Peyer's patch (tissue), 4 donors: ENCODE results near the gene METAP1D. TPM values are rescaled to one million over a fixed set of nuclear protein-coding genes. Genes with fewer than 3 reads are reported as not detected.
"Not testable (repeated sequence)": the region's sequence is repeated elsewhere in the genome, so short reads cannot be mapped to it uniquely, and the experiment has no call there.

Source experiments
- DNase-seq, 3 donors: peaks; one replicate each; pipeline ENCODE4 v3.0.0-alpha.2; 2017 to 2019
- H3K27ac ChIP-seq, 4 donors: fragments of 200-600 bp; sonication (generic); one replicate each; pipeline ENCODE4 v1.5.1; 2016 to 2019
- H3K27me3 ChIP-seq, 2 donors: fragments of 200-600 bp; sonication (generic); one replicate each; pipeline ENCODE4 v1.5.1; 2019
- H3K36me3 ChIP-seq, 3 donors: fragments of 200-600 bp; sonication (generic); one replicate each; pipeline ENCODE4 v1.5.1; 2016 to 2019
- H3K4me1 ChIP-seq, 4 donors: fragments of 200-600 bp; sonication (generic); one replicate each; pipeline ENCODE4 v1.5.1; 2016 to 2019
- H3K4me3 ChIP-seq, 4 donors: fragments of 200-600 bp; sonication (generic); 1 replicate in 3 of 4; 2 replicates in 1 of 4; pipeline ENCODE4 v1.5.1; 2016 to 2019; ENCODE audit warnings: mild to moderate bottlenecking in 1 of 4
- H3K9me3 ChIP-seq, 4 donors: fragments of 200-600 bp; sonication (generic); one replicate each; pipeline ENCODE4 v1.5.1; 2016 to 2019; ENCODE audit warnings: mild to moderate bottlenecking in 1 of 4
- CTCF ChIP-seq, 6 experiments: fragments of 450-650 bp in 4 of 6; fragments of 200-600 bp in 2 of 6; sonication (generic) in 1 of 6; IDR thresholded peaks; one replicate each; pipeline ENCODE4 v1.5.1; 2017 to 2019; ENCODE audit warnings: antibody characterized with exemption in 6 of 6, mild to moderate bottlenecking in 3 of 6, moderate library complexity in 1 of 6
- POLR2A ChIP-seq, 2 donors: fragments of 450-650 bp; IDR thresholded peaks; one replicate each; pipeline ENCODE4 v1.5.1; 2017; ENCODE audit warnings: antibody characterized with exemption in 2 of 2, mild to moderate bottlenecking in 2 of 2, moderate library complexity in 2 of 2
- total RNA-seq, 4 donors: library from RNA; depleted of rRNA; stranded (reverse); fragments of >200 nt; gene quantifications; one replicate each; pipeline ENCODE4 v1.1.0, GENCODE V29; 2016

METAP1D gene
- total RNA-seq, 4 donors from 2014 or later: 3.3 to 33.0 (median 6.5) TPM

DNA sequence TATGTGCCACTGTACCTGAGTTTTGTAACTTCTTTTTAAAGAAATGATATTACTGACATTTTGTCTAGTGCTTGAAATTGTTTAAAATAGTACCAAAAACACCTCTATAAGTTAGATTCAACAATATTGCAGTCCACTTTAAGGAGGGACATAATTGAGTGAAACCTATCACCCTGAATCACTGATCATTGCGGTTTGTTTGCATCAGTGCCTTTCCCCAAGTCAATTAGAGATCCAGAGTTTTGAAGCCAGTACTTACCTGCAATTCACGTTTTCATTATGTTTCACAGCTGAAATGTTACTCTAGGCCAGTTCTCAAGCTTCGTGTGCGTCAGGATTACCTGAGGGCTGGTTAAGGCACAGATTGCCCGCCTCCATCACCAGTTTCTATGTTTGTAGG is 58.9 kb downstream of the METAP1D start:
- H3K9me3 ChIP-seq: no peaks in the 10 kb centered on the region
- TF ChIP-seq POLR2A (IDR thresholded peaks at IDR 0.05): no peak
- no peak for TF ChIP-seq CTCF (IDR thresholded peaks at IDR 0.05)
- no peak for DNase-seq

GRCh38 chr2:172060118-172060517 is 60.4 kb downstream of the METAP1D start:
- not testable (repeated sequence) for H3K4me1 ChIP-seq, H3K27ac ChIP-seq, DNase-seq, H3K27me3 ChIP-seq, H3K36me3 ChIP-seq, H3K4me3 ChIP-seq, H3K9me3 ChIP-seq

More for the DNA sequence above, 58.9 kb downstream of the METAP1D start:
- Histone ChIP-seq H3K27ac (no peak overlapping the region), H3K4me1 (no peaks in the 10 kb centered on the region), H3K4me3 (no peak overlapping the region), H3K27me3 (no peaks in the 10 kb centered on the region), H3K36me3 (no peaks in the 10 kb centered on the region)

- Histone ChIP-seq H3K36me3 (no peaks in the 10 kb centered on the region), H3K4me3 (no peak overlapping the region), H3K4me1 (no peaks in the 10 kb centered on the region), H3K27me3 (no peaks in the 10 kb centered on the region), H3K9me3 (no peaks in the 10 kb centered on the region), H3K27ac (no peak overlapping the region)
- TF ChIP-seq POLR2A (IDR thresholded peaks at IDR 0.05): no peak
- TF ChIP-seq CTCF (IDR thresholded peaks at IDR 0.05): no peak
- DNase-seq: no peak
Observed at GRCh38 chr2:172062402-172063004, 62.8 kb downstream of the METAP1D start.

DNA sequence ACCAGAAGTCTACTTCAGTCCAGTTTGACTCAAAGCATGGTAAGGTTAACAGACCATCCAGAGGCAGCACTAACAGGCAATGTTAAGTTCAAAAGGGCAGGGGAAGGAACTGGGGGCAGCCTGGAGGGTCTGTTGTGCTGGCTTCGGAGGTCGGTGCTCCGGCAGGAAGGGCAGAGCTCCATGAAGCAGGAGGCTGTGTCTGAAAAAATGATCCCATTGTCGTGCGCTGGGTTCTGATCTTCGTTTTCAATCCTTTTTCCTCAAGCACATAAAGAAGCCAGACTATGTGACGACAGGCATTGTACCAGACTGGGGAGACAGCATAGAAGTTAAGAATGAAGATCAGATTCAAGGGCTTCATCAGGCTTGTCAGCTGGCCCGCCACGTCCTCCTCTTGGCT is 63.7 kb downstream of the METAP1D start:
- no peak for DNase-seq

GRCh38 chr2:172065111-172065510 is 65.4 kb downstream of the METAP1D start:
- H3K4me3 ChIP-seq: no peak overlapping the region

More for the DNA sequence above, 63.7 kb downstream of the METAP1D start:
- Histone ChIP-seq H3K4me3 (no peak overlapping the region), H3K27ac (no peak overlapping the region), H3K27me3 (no peaks in the 10 kb centered on the region), H3K36me3 (no peaks in the 10 kb centered on the region), H3K4me1 (no peaks in the 10 kb centered on the region), H3K9me3 (no peaks in the 10 kb centered on the region)
- no peak for TF ChIP-seq CTCF (IDR thresholded peaks at IDR 0.05)
- no peak for TF ChIP-seq POLR2A (IDR thresholded peaks at IDR 0.05)

More at GRCh38 chr2:172065111-172065510, 65.4 kb downstream of the METAP1D start:
- DNase-seq: no peak
- Histone ChIP-seq H3K27ac (no peak overlapping the region), H3K36me3 (no peaks in the 10 kb centered on the region), H3K27me3 (no peaks in the 10 kb centered on the region), H3K4me1 (no peaks in the 10 kb centered on the region), H3K9me3 (no peaks in the 10 kb centered on the region)
- no peak for TF ChIP-seq POLR2A (IDR thresholded peaks at IDR 0.05)
- no peak for TF ChIP-seq CTCF (IDR thresholded peaks at IDR 0.05)
